H9 (cell line): ENCODE results near the gene IL12A. TPM values are rescaled to one million over a fixed set of nuclear protein-coding genes. Genes with fewer than 3 reads are reported as not detected.

ENCODE experiments used
- DNase-seq: peaks from one replicate; pipeline ENCODE4 v3.0.0-alpha.2; 2017
- H2AFZ ChIP-seq: one replicate; pipeline ENCODE4 v1.6.1; 2013; ENCODE audit warnings: mild to moderate bottlenecking, low read length, control low read depth, moderate library complexity
- H2AK5ac ChIP-seq: 2 replicates; pipeline ENCODE4 v1.6.1; 2013; ENCODE audit warnings: low read length, control low read depth, mixed read lengths; ENCODE audit not compliant: insufficient read length
- H2BK120ac ChIP-seq: one replicate; pipeline ENCODE4 v1.6.1; 2013; ENCODE audit warnings: low read depth, mild to moderate bottlenecking, low read length, control low read depth, inconsistent platforms; ENCODE audit not compliant: poor library complexity, severe bottlenecking
- H2BK12ac ChIP-seq: 2 replicates; pipeline ENCODE4 v1.6.1; 2013; ENCODE audit warnings: low read length, control low read depth, mixed read lengths, low read depth; ENCODE audit not compliant: insufficient read length
- H2BK15ac ChIP-seq: 2 replicates; pipeline ENCODE4 v1.6.1; 2013; ENCODE audit warnings: low read depth, low read length, control low read depth
- H2BK20ac ChIP-seq: one replicate; pipeline ENCODE4 v1.6.1; 2013; ENCODE audit warnings: low read depth, mild to moderate bottlenecking, low read length, control low read depth, inconsistent platforms; ENCODE audit not compliant: poor library complexity, severe bottlenecking
- H2BK5ac ChIP-seq: 2 replicates; pipeline ENCODE4 v1.6.1; 2013; ENCODE audit warnings: low read length, control low read depth, mixed read lengths; ENCODE audit not compliant: insufficient read length
- H3K14ac ChIP-seq: 2 replicates; pipeline ENCODE4 v1.6.1; 2013; ENCODE audit warnings: low read length, control low read depth; ENCODE audit not compliant: insufficient read depth
- H3K18ac ChIP-seq: 2 replicates; pipeline ENCODE4 v1.6.1; 2013; ENCODE audit warnings: low read depth, mild to moderate bottlenecking, mixed read lengths, low read length, control low read depth; ENCODE audit not compliant: insufficient read length
- H3K23ac ChIP-seq: 2 replicates; pipeline ENCODE4 v1.6.1; 2013; ENCODE audit warnings: low read length, control low read depth, mixed read lengths, low read depth; ENCODE audit not compliant: insufficient read length
- H3K23me2 ChIP-seq: 2 replicates; pipeline ENCODE4 v1.6.1; 2013; ENCODE audit warnings: low read depth, mild to moderate bottlenecking, mixed read lengths, low read length, control low read depth; ENCODE audit not compliant: insufficient read length, poor library complexity, severe bottlenecking
- H3K27ac ChIP-seq: 2 replicates; pipeline ENCODE4 v1.5.1; 2013; ENCODE audit warnings: low read length, control low read depth, mixed read lengths, low read depth; ENCODE audit not compliant: insufficient read length
- H3K27me3 ChIP-seq: 2 replicates; pipeline ENCODE4 v1.6.1; 2013; ENCODE audit warnings: low read length, control low read depth, inconsistent platforms; ENCODE audit not compliant: insufficient read depth
- H3K4ac ChIP-seq: 2 replicates; pipeline ENCODE4 v1.6.1; 2013; ENCODE audit warnings: low read depth, mild to moderate bottlenecking, control low read depth, inconsistent platforms, low read length, moderate library complexity
- H3K4me1 ChIP-seq: 2 replicates; pipeline ENCODE4 v1.6.1; 2013; ENCODE audit warnings: low read length, control low read depth, inconsistent platforms; ENCODE audit not compliant: insufficient read depth
- H3K4me2 ChIP-seq: 2 replicates; pipeline ENCODE4 v1.6.1; 2013; ENCODE audit warnings: low read length, control low read depth, mixed read lengths; ENCODE audit not compliant: insufficient read length, insufficient read depth
- H3K56ac ChIP-seq: 2 replicates; pipeline ENCODE4 v1.6.1; 2013; ENCODE audit warnings: low read depth, mild to moderate bottlenecking, mixed read lengths, low read length, control low read depth; ENCODE audit not compliant: insufficient read length
- H3K79me1 ChIP-seq: 2 replicates; pipeline ENCODE4 v1.6.1; 2013; ENCODE audit warnings: low read depth, mild to moderate bottlenecking, moderate library complexity, low read length, control low read depth, inconsistent platforms; ENCODE audit not compliant: insufficient read depth, poor library complexity, severe bottlenecking
- H3K79me2 ChIP-seq: 2 replicates; pipeline ENCODE4 v1.6.1; 2013; ENCODE audit warnings: low read length, control low read depth, inconsistent platforms; ENCODE audit not compliant: insufficient read depth
- H3K9ac ChIP-seq: 2 replicates; pipeline ENCODE4 v1.6.1; 2013; ENCODE audit warnings: low read length, control low read depth, mixed read lengths; ENCODE audit not compliant: insufficient read length; ENCODE audit errors: extremely low read depth
- H3K9me3 ChIP-seq: one replicate; pipeline ENCODE4 v1.6.1; 2013; ENCODE audit warnings: low read depth, low read length, inconsistent platforms; ENCODE audit not compliant: control insufficient read depth
- H3T11ph ChIP-seq: one replicate; pipeline ENCODE4 v1.6.1; 2013; ENCODE audit warnings: mild to moderate bottlenecking, low read length, control low read depth, inconsistent platforms
- H4K20me1 ChIP-seq: one replicate; pipeline ENCODE4 v1.6.1; 2013; ENCODE audit not compliant: control insufficient read depth, insufficient read length, insufficient read depth
- H4K5ac ChIP-seq: 2 replicates; pipeline ENCODE4 v1.6.1; 2013; ENCODE audit warnings: low read depth, mild to moderate bottlenecking, mixed read lengths, low read length, control low read depth; ENCODE audit not compliant: insufficient read length
- H4K8ac ChIP-seq: replicated peaks from 2 replicates; pipeline ENCODE4 v1.6.1; 2013; ENCODE audit warnings: low read length, control low read depth, mixed read lengths, low read depth; ENCODE audit not compliant: insufficient read length
- H4K91ac ChIP-seq: 2 replicates; pipeline ENCODE4 v1.6.1; 2013; ENCODE audit warnings: low read depth, mild to moderate bottlenecking, moderate library complexity, mixed read lengths, low read length, control low read depth; ENCODE audit not compliant: insufficient read length
- H3K27ac Mint-ChIP-seq, 3 experiments: 2 replicates in 2 of 3; 3 replicates in 1 of 3; pipeline ENCODE4 v1.8.0; 2020 to 2021; ENCODE audit warnings: mixed read lengths in 3 of 3, mild to moderate bottlenecking in 1 of 3, moderate library complexity in 1 of 3
- H3K27me3 Mint-ChIP-seq: 2 replicates; pipeline ENCODE4 v1.8.0; 2021; ENCODE audit warnings: low read depth, mild to moderate bottlenecking, moderate library complexity, mixed read lengths
- H3K36me3 Mint-ChIP-seq, 3 experiments: 2 replicates in 2 of 3; 3 replicates in 1 of 3; pipeline ENCODE4 v1.8.0; 2020 to 2021; ENCODE audit warnings: low read depth in 3 of 3, mixed read lengths in 3 of 3; ENCODE audit not compliant: insufficient read depth in 1 of 3
- H3K4me1 Mint-ChIP-seq, 2 experiments: 2 replicates each; pipeline ENCODE4 v1.8.0; 2020; ENCODE audit warnings: mixed read lengths in 2 of 2
- H3K4me3 Mint-ChIP-seq, 2 experiments: 2 replicates in 1 of 2; 3 replicates in 1 of 2; pipeline ENCODE4 v1.8.0; 2020 to 2021; ENCODE audit warnings: mild to moderate bottlenecking in 2 of 2, mixed read lengths in 2 of 2, moderate library complexity in 1 of 2
- H3K9me3 Mint-ChIP-seq, 2 experiments: 2 replicates in 1 of 2; 3 replicates in 1 of 2; pipeline ENCODE4 v1.8.0; 2020; ENCODE audit warnings: mild to moderate bottlenecking in 2 of 2, mixed read lengths in 2 of 2, moderate library complexity in 1 of 2
- CTCF ChIP-seq: fragments of 200-600 bp; sonication (generic); conservative IDR thresholded peaks from 3 replicates; pipeline ENCODE4 v1.8.0; 2021; ENCODE audit warnings: antibody characterized with exemption, mild to moderate bottlenecking
- WGBS: extraction: QIAGEN DNeasy Blood & Tissue Kit; methylation state at CpG from one replicate; pipeline ENCODE4 v1.1.7; 2013; ENCODE audit warnings: missing lambda C conversion rate, low lambda C conversion rate, mixed read lengths; ENCODE audit not compliant: insufficient read length; ENCODE audit errors: extremely low coverage; 5-methylcytosine and 5-hydroxymethylcytosine counted together
- total RNA-seq: library from RNA; stranded (reverse); gene quantifications from 2 replicates; pipeline ENCODE4 v1.2.1, GENCODE V29; 2021

The IL12A gene
- total RNA-seq, 1 experiment from 2014 or later: 0.50 TPM

- no peak for TF ChIP-seq CTCF
- no CpG with 5 or more reads among the region's 3 CpGs for WGBS
Measured at GRCh38 chr3:159950156-159950898, 38.3 kb upstream of the IL12A start.

More at GRCh38 chr3:159950156-159950898, 38.3 kb upstream of the IL12A start:
- peaks cover 6 to 7% of the 10 kb centered on the region in 2 experiments for H3K4me1 Mint-ChIP-seq
- no peak for DNase-seq
- Histone ChIP-seq H2AFZ (no peak overlapping the region), H2BK15ac (no peak overlapping the region), H3K27me3 (no peaks in the 10 kb centered on the region), H2BK20ac (no peak overlapping the region), H4K5ac (no peak overlapping the region), H3K18ac (no peak overlapping the region), H3K4me1 (no peaks in the 10 kb centered on the region), H2BK12ac (no peak overlapping the region), H4K91ac (no peak overlapping the region), H3K9ac (no peak overlapping the region), H3T11ph (no peak overlapping the region), H2BK5ac (no peak overlapping the region), H3K27ac (no peak overlapping the region), H2AK5ac (no peak overlapping the region), H3K79me1 (no peaks in the 10 kb centered on the region), H3K23ac (no peak overlapping the region), H4K8ac (no peak overlapping the region), H3K14ac (no peak overlapping the region), H3K4me2 (no peak overlapping the region), H3K9me3 (no peaks in the 10 kb centered on the region), H2BK120ac (no peak overlapping the region), H3K4ac (no peak overlapping the region), H4K20me1 (no peaks in the 10 kb centered on the region), H3K56ac (no peak overlapping the region), H3K79me2 (no peaks in the 10 kb centered on the region), H3K23me2 (no peaks in the 10 kb centered on the region)
- no peaks in the 10 kb centered on the region for H3K36me3 Mint-ChIP-seq
- no peaks in the 10 kb centered on the region; the same call in 1 of the 2 replicates for H3K27me3 Mint-ChIP-seq
- H3K9me3 Mint-ChIP-seq: no peaks in the 10 kb centered on the region
- H3K4me3 Mint-ChIP-seq: no peak overlapping the region
- no peak overlapping the region for H3K27ac Mint-ChIP-seq
